GM18502 (cell line): Measurements from ENCODE around the gene AMELX.

Source experiments
- ATAC-seq: cut with Tn5 transposase; IDR thresholded peaks from one replicate; pipeline ENCODE4 v1.9.1; 2021; ENCODE audit warnings: mild to moderate bottlenecking; ENCODE audit not compliant: unreplicated experiment, poor library complexity

Gene AMELX

DNA sequence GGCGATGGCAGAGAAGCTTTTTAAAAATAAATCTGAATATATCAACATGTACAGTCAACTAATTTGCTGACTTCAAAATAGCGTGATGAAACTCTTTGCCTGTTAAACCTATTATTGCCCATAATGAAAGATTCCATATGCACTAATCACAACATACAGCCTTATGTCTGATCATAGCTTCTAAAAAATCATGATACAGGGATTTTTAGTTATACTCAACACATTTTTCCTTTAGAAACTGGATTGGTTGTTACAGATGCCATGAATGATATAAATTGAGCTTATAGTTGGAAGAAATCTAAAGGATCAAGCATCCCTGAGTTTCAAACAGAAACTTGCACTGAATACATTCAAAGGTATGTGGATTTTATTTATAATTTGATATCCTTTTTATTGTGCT is at the start of gene AMELX:
Gene AMELX, plus strand, starts transcription at position 301 of the 400 bp plus-strand sequence. CDS start 1,376 bp downstream, outside the sequence.
- no peak for ATAC-seq

DNA sequence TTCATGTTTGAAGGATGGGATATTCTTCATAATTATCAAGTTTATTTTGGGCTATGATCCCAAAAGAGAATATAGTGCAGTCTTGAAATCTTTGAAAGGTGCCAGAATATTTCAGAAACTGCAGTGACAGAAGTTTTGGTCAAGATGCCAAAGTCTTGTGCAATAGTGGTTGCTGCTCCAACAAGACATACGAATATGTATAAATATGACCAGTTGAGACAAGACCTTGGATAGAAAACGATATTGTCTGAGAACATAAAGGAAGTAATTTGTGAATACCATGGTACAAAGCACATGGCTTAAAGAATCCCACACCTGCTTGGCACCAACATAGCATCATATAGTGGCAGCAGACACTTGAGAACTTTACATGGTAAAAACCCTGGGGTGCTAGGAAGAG is 48.6 kb upstream of the AMELX start:
- no peak for ATAC-seq

DNA sequence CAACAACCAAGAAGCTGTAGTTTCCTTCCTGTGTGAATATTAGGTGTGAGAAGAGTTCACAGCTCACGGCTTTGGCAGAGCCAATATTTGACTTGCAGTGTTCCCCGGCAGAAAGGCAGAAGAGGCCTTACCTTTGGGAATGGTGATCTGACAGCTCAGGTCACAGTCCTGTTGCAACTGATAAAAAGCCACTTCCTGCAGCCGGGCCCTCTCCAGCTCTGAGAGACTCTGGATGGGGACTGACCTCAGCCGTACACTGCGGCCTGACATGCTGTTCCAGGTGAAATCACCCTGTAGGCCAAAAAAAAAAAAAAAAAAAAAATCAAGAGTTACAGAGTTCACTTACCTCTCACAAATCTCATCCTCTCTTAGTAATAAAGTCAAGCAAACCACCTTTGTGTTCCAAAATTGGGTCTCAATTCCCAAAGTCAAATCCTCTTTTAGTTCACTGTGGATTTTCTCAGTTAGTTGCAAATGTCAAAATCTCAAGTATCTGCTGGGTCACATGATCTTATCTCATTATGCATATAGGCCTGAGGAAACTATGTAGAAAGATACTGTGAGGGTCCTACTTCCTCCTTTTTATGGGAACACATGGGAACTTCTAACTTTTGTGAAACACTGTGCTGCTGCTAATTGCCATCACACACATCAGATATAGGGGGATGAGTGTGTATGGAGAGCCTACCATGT is 38.6 kb upstream of the AMELX start:
- no peak for ATAC-seq

DNA sequence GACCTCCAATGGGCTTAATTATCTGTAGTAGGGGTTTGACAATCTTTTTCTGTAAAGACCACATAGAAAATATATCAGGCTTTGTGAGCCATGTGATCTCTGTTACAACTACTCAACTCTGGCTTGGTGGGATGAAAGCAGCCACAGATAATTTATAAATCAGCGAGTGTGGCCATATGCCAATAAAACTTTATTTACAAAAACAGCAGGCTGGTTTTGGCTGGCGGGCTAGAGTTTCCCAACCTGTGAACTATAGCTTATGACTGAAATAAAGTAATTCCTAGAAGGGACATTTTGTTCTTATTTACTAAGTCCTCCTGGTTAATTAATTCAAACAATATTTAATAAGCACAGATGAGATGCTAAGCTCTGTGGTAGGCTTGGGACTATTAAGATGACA is 35.9 kb upstream of the AMELX start:
- no peak for ATAC-seq

DNA sequence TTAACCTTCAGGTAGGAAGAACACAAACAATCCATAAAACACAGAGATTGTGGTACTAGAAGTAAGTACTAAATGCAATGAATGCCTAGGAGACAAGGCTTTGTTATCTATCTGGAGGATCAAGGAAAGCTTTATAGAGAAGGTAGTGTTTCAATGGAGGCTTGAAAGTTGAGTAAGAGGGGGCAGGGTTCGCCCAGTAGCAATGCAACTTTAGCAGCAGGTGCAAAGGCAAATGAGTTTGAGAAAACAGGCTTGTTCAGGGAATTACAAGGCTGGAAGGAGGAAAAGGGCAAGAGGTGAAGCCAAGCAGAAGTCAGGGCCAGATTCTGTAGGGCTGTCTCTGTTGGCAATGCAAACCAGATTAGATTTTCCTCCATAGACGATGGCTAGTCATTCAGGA is 35.5 kb upstream of the AMELX start:
- no peak for ATAC-seq

DNA sequence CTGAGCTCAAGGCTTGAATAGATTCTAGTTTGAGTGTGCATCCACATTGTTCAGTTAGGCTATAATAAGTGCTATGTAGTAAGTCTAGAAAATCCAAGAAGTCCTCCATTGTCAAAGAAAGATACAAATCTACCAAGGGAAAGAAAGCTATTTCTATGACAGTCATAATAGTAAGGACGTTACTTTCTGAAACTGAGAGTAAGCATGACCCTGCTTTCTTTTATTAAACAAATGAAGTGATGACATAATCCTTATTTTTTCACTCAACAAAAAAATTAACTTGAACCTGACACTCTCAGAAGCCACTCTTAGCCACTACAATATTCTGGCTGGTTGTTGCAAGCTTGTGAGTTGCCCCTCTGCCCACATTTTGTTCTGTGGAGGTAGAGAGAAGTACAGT is 33.8 kb upstream of the AMELX start:
- no peak for ATAC-seq

DNA sequence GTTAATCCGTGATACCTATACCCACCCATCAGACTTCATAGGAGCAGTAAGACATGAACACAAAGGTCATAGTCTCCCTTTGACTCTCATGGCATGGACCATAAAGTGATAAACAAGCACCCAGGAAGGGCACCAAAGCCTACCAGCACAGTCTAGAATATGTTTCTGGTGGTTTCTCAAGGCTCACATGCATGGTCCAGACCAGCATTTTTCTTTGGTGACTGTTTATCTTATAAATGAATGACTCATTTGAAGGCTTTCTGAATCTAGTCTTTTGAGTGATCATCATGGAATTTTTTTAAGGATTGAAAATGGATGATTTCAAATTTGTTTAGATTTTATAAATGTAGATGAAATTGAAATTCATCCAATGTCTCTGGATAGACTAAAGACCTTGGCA is 32.0 kb upstream of the AMELX start:
- ATAC-seq = no peak

DNA sequence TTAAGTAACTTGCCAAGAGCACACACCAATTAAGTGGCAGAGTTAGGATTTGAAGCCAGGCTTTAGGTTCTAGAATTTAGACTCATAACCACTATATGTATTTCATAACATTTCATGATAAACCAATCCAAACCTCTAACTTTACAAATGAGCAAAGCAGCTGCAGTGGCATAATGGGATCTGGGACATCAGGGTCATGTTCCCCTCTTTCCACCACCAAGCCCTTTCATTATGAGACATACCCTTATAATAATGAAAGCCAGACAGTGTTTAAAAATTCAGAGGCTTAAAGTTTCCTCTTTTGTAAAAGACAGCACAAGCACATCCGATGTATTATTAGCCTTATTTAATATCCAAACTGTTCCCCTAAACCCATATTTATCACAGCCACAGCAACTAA is 28.3 kb upstream of the AMELX start:
- ATAC-seq = no peak

DNA sequence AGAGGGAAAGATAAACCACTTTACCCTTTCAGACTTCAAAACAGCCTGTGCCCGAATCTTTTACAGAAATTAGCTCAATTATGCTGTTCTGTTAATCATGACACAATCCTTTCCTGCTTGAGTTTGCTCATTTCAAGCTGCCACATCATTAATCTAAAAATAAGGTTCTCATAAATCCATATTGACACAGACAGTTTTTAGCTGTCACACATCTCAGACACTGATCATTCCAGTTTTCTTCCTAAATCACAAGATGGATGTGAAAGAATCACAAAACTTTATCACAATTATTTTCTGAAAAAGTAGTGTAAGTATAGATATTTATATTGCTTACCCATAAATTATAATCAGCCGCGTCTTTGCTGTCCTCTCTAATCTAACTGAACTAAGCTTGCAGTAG is 27.9 kb upstream of the AMELX start:
- ATAC-seq = no peak

DNA sequence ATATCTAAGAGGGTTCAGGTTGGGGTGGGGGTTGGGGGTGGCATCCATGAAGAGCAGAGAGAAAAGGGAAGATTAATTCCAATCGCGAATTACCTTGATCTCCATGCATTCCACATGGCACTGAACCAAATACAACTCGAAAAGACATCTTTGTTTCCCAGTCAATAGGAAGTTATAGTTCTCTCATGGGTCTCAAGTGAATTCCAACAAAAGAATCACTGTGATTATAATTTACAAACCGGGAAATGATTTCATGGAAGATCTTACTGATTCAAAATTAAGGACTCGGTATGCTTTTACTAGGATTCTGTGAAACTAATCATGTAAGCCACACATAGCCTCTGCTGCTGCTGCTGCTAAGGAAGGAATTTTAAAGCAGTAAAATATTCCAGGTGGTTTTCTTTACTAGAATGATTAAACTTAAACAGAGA is 26.6 kb upstream of the AMELX start:
- no peak for ATAC-seq

DNA sequence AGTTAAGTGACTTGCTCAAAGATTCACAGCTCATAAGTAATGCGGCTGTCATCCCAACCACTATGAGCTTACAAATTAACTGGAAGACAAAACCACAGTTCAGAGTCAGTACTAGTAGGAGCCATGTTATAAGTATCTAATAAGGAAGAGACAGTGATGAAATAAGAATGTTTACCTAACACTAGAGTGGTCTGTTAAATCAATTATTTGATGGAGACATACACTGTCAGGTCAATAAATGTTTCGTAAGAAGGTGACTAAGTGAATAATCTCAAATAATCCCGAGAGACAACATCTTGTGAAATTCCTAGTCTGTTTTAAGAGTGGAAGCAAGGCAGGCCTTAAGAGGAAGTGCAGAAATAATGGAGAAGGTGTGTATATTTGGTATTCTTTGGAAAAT is 25.8 kb upstream of the AMELX start:
- ATAC-seq = no peak

DNA sequence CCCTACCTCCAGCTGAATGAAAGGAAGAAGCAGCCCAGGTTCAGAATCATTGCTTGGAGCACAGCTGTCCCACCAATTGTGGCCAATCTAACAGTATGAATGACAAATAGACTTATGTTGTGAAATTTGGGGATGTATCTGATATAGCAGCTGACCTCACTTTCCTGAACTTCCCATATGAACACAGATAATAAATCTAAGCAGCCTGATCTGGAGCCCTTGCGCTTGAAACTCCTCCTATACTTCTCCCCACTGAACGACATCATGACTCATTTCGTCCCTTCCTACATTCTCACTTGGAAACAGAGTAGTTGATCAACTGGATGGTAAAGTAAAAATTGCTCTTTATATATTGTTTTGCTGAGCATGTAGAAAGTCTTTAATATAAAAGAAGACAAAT is 24.2 kb upstream of the AMELX start:
- no peak for ATAC-seq

DNA sequence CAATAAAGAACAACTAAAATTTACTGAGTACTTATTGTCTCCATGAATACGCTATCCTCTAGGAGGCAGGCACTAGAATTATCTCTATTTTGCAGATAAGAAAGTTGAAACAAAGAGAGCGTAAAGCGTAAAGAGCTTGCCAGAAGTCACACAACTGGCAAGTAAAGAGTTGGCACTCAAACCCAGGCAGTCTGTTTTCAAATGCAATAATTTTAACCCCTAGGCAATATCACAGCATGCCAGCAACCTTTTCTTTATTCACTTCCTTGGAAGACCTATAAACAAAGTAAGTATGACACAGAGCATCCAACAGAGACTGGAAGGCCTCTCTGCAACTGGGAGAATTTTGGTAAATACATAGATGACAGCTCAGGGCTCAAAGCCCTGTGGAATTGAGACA is 23.2 kb upstream of the AMELX start:
- ATAC-seq = no peak

DNA sequence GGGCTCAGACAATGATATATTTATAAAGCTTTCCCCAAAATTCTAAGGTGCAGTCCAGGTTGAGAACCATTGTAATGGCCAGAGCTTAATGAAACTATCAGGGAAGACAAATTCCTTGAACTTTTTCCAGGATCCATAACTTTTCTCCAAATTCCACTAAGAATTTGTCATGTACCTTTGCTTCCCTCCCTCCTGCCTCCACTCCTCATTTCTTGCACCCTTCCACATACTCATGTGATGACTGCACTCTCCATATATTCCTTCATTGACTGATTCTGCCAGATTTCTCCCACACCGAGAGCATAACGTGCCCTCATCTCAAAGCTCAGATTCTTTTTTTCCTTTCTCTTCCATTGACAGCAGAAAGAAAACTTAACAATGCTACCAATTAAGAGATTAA is 20.9 kb upstream of the AMELX start:
- ATAC-seq = no peak

DNA sequence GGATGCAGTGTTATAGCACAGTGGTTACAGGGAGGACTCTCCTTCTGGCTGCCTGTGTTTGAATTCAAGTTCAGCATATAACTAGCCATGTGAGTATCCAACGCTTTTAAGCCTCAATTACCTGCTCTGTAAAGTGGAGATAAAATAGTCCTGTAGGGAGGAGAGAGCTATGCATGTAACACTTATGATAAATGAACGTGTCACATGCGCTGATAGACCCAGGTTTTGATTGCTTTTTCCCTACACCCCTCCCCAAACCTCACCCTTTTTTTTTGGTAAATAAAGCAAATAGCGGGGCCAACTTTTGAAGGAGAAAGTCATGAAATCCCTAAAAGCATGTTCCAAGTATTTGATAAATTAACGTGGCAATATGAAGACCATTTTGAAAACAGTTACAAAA is 20.4 kb upstream of the AMELX start:
- no peak for ATAC-seq

DNA sequence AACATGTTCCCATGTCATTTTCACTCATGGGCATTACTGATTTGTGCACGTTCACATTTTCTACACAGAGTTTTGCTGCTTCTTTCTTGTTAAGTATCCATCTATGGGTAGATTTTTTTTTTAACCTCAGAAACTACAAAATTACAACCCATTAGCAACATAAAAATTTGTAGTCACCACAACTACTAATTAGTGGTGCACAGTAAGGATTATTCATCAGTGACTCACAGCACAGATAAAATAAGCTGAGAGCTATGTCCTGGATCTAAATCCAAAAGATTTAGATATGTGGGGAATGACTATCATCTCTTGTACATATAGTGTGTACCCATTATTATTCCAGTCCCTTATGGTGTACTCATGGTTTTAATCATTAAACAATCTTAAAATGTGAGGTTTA is 19.7 kb upstream of the AMELX start:
- ATAC-seq = no peak

DNA sequence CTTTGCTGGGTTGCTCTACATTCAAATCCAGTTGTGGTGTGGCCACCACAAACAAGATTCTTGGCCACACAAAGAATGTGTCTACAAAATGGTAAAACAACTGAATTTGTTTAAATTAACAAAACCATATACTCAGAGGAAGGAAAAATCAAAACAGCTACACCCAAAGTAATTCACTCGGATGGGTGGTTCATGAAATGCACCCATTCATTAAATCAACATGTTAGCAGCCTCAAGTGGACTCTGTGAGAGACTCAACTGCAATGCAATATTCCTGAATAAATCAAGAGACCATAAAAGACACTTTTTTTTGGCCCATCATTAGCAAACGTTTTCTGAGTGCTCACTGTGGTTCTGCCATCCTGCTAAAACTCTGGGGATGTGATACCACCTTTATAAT is 11.2 kb upstream of the AMELX start:
- ATAC-seq = no peak

DNA sequence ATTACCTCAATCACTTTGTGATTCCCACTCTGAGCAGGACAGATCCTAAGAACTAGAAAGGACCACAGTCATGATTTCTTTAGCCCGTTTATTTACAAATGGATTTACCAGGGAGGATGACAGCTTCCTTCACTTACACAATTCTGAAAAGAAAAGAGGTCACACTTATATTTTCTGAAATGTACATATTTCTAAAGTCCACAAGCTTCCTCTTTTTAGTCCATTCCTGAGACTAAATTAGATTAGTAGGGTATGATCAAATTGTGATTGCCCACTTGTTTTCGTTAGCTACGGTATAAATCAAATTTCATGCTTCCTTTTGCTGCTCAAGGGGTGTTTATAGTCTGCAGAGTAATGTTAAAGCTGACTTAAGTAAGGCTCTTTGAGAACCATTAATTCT is 7.6 kb upstream of the AMELX start:
- ATAC-seq = no peak

DNA sequence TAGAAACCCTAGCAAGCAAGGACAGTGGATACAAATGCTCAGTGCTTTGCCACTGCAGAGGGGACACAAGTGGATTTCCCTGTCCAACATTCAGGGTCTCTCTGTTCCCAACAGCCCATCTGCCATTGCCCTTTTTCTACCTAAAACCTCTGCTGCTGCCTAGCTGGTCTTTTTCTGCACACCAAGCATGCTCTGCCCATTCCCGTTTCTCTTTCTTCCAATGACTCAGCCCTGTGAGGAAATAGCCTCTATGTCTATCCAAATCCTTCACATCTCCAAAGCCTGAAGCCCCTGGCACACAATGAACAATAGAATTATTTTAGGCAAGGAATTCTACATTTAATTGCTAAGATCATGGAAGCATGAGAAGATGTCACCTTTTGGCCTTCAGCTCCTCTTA is 5.7 kb upstream of the AMELX start:
- ATAC-seq = no peak

DNA sequence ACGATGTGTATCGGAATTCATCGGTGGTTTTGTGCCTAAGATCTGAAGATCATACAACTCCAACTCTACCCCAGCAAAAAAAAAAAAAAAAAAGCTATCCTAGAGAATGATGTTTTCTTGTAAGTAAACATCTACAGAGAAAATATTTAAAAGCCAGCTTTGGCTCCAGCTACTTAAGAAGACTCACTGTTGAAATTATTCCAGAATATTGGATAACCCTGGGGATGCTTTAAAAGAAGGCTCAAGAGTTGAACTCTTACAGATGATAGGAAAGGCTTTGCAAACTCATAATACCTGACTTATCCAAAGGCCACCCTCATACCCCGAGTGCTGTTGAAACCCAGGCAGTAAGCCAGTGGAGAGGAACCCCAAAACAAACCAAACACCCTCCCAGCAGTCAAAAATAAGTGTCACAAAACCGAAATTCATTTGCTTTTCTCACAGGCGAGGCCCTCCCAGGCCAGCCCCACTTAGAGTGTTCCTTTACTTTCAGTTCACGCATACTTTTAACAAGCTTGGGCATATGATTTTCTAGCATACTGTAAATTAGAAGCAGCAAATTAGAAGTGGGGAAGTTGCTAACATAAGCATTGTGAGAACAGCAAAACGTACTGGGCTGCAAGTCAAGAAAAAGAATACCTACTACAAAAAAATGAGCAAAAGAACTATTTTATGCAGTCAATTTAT is 2.7 kb upstream of the AMELX start:
- ATAC-seq = no peak

DNA sequence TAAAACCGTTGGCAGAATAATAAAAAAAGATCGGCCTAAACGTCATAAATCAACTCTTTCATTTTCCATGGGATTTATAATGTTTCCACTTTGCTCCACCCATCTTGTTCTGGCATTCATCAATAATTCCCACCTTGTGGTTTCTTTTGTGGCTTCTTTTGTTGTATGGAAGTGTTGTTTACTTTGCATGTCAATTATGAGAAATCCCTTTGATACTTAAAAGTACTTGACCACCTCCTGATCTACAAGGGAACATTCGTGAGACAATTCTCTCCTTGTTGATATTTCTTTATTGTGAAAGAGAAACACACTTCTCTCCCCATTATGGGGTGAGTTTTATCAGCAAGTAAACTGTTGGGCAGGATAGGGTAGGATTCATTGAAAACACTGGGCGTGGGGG is 2.8 kb downstream of the AMELX start:
- ATAC-seq = no peak

DNA sequence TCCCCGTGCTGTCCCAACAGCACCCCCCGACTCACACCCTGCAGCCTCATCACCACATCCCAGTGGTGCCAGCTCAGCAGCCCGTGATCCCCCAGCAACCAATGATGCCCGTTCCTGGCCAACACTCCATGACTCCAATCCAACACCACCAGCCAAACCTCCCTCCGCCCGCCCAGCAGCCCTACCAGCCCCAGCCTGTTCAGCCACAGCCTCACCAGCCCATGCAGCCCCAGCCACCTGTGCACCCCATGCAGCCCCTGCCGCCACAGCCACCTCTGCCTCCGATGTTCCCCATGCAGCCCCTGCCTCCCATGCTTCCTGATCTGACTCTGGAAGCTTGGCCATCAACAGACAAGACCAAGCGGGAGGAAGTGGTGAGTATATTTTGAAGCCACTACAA is 5.4 kb downstream of the AMELX start:
- no peak for ATAC-seq
